IPS-NIHi7 (cell line): ENCODE results near the gene SST.

Experiments used
- DNase-seq: peaks from one replicate; pipeline ENCODE4 v3.0.0; 2012; ENCODE audit warnings: mixed read lengths; ENCODE audit errors: extremely low spot score

The SST gene

GRCh38 chr3:187629711-187630110, 40.5 kb downstream of the SST start:
- DNase-seq, result no peak

GRCh38 chr3:187628169-187628568, 42.0 kb downstream of the SST start:
- peak; percentile 57 for DNase-seq

DNA sequence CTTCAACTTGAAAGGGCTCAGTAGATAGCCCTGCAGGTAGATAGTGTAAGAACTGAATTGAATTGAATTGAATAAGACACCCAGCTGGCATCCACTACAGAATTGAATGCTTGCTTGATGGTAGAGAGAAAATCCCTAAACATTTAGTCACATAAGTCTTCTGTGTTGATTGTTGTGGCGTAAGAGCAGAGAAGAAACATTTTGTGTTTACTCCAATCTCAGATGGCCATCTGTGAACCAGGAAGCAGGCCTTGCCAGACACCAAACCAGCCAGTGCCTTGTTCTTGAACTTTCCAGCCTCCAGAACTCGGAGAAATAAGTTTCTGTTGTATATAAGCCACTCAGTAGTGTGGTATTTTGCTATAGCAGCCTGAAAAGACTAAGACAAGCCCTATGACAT, 43.6 kb downstream of the SST start:
- DNase-seq, result no peak

GRCh38 chr3:187624588-187624987, 45.6 kb downstream of the SST start:
- no peak for DNase-seq

DNA sequence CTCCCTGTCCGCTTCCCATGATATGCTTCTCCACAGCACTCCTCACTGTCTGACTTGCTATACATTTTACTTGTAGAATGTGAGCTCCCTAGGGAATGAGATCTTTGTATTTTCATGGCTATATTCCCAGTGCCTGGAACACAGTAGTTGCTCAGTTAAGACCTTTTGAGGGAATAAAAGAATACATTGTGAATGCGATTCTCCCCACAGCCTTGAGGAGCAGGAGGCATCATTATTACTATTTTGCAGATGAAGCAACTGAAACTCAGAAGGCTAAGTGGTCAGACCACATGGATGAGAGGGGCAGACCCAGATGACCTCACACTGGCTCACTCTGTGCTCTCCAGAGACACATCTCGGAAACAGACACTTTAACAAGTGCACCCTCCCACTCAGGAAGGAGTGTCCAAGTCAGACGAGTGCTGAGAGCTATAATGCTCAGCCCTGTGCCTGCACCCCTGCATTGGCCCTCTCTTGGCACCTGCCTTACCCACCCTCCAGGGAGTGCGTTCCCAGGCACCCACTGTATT, 46.8 kb downstream of the SST start:
- no peak for DNase-seq

GRCh38 chr3:187621881-187622280, 48.3 kb downstream of the SST start:
- no peak for DNase-seq

DNA sequence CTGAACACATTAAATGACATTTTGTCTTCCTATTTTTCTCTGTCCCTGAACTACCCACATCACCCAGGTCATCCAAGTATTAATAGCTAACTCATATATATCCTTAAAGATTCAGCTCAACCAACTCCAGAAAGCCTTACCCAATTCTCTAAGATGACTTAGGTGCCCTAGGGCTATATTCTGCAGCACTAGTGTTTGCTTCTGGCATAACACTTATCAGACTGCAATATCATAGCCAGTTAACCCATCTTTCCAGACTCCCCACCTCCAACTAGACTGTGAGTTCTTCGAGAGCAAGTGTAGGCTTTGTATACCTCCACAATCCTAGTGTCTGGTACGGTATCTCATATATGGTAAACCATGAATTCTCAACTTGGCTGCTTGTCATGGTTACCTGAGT, 50.7 kb downstream of the SST start:
- no peak for DNase-seq
